Limb (tissue), 2 donors: Measurements from ENCODE around the gene MEN1.

Experiments used
- DNase-seq, 2 donors: peaks; one replicate each; pipeline ENCODE4 v3.0.0-alpha.2; 2016; ENCODE audit errors: extremely low spot score in 2 of 2

Gene MEN1

GRCh38 chr11:64810271-64810890, at the start of gene MEN1:
MEN1 (minus strand) TSS chr11:64810551; CDS start chr11:64810109, 442 bp downstream.
- peak; percentile 96 to 98 for DNase-seq

- DNase-seq: no peak
Measured at GRCh38 chr11:64859542-64860414, 49.4 kb upstream of the MEN1 start.

GRCh38 chr11:64858467-64859263, 48.3 kb upstream of the MEN1 start:
- DNase-seq: no peak

GRCh38 chr11:64857485-64857884, 47.1 kb upstream of the MEN1 start:
- DNase-seq: no peak

GRCh38 chr11:64856382-64857227, 46.3 kb upstream of the MEN1 start:
- DNase-seq: no peak

- no peak for DNase-seq
Measured at GRCh38 chr11:64855596-64856304, 45.4 kb upstream of the MEN1 start.

GRCh38 chr11:64854534-64855502, 44.5 kb upstream of the MEN1 start:
- DNase-seq: no peak

GRCh38 chr11:64854157-64854533, 43.8 kb upstream of the MEN1 start:
- DNase-seq: no peak

- no peak for DNase-seq
Measured at GRCh38 chr11:64853709-64854108, 43.4 kb upstream of the MEN1 start.

- DNase-seq: no peak
Measured at GRCh38 chr11:64852804-64853509, 42.6 kb upstream of the MEN1 start.

GRCh38 chr11:64851831-64852351, 41.5 kb upstream of the MEN1 start:
- no peak for DNase-seq

GRCh38 chr11:64850979-64851567, 40.7 kb upstream of the MEN1 start:
- no peak for DNase-seq

- DNase-seq: no peak
Measured at GRCh38 chr11:64849598-64850356, 39.4 kb upstream of the MEN1 start.

- no peak for DNase-seq
Measured at GRCh38 chr11:64848826-64849597, 38.7 kb upstream of the MEN1 start.

GRCh38 chr11:64848214-64848825, 38.0 kb upstream of the MEN1 start:
- no peak for DNase-seq

GRCh38 chr11:64846998-64847666, 36.8 kb upstream of the MEN1 start:
- DNase-seq: peak; percentile 91 to 96
